ENCODE results near the gene FAM13C. TPM values are rescaled to one million over a fixed set of nuclear protein-coding genes. Genes with fewer than 3 reads are reported as not detected.

Gene FAM13C
- total and polyA plus RNA-seq, 9 of the 15 experiments (the other 6 are each of a cell fraction or from before 2014, with no cell fraction given) = not detected

GRCh38 chr10:59299933-59300332 is 62.4 kb downstream of the FAM13C start:
- ATAC-seq = no peak
- Histone ChIP-seq H3K79me2 (ENCODE audit: control insufficient read depth, insufficient read depth, low read length) (no peaks in the 10 kb centered on the region), H3K27me3 (ENCODE audit: control insufficient read depth in 2 of 2, insufficient read depth in 2 of 2, low read length in 2 of 2) (no peaks in the 10 kb centered on the region), H3K9ac (ENCODE audit: insufficient read depth in 1 of 2, low read depth in 2 of 2, low read length in 2 of 2) (no peak overlapping the region), H3K4me2 (ENCODE audit: insufficient read depth, low read length) (no peak overlapping the region), H4K20me1 (replicated peaks; ENCODE audit: control insufficient read depth, insufficient read depth, low read length) (no peaks in the 10 kb centered on the region), H3K4me3 (no peak overlapping the region), H3K4me1 (replicated peaks in 1 of 2; ENCODE audit: control insufficient read depth in 2 of 2, insufficient read depth in 2 of 2, low read length in 2 of 2) (no peaks in the 10 kb centered on the region), H3K27ac (ENCODE audit: extremely low read depth, low read depth, low read length) (no peak overlapping the region), H3K9me3 (replicated peaks; ENCODE audit: control insufficient read depth, insufficient read depth, low read depth, low read length) (no peaks in the 10 kb centered on the region), H3K9me1 (ENCODE audit: control insufficient read depth, insufficient read depth, low read length) (no peaks in the 10 kb centered on the region), H3K36me3 (ENCODE audit: control insufficient read depth, insufficient read depth, low read length) (no peaks in the 10 kb centered on the region), H2AFZ (ENCODE audit: low read depth, low read length) (no peak overlapping the region)
- in situ Hi-C loops (cut with MboI) (no loop called here), intact Hi-C loops (cut with micrococcal nuclease) (no loop called here)
- DNase-seq (ENCODE audit: extremely low read depth in 1 of 4, low spot score in 3 of 4) = no peak
- POLR2A ChIA-PET = interaction anchor here (1.5 kb wide), 1 partner anchor 14 kb away, joined by 4 read pairs; no protein-coding TSS in a partner anchor
- CTCF ChIA-PET (ENCODE audit: low intra/inter-chr PET ratio) = no interaction called here
- FAIRE-seq = no peak
- WGBS (ENCODE audit: insufficient coverage, low coverage, missing lambda C conversion rate) = 0% methylated on average over 5 of the region's 5 CpGs
- BruUV-seq (replicated peaks) = no TSS peak
- TF ChIP-seq FOXJ2 (tag; IDR thresholded peaks at IDR 0.05) (no peak), JUNB (CRISPR knock-in tag; conservative IDR thresholded peaks at IDR 0.05) (no peak), ZNF217 (CRISPR knock-in tag; IDR thresholded peaks at IDR 0.05) (no peak), FOXP1 (CRISPR knock-in tag; IDR thresholded peaks at IDR 0.05) (no peak), BRF1 (IDR thresholded peaks at IDR 0.05; ENCODE audit: borderline replicate concordance, extremely low read depth, insufficient read length) (no peak), SIN3A (IDR thresholded peaks at IDR 0.05; ENCODE audit: borderline replicate concordance in 2 of 2, control insufficient read depth in 1 of 2, low read depth in 2 of 2, low read length in 2 of 2) (no peak), FOXO4 (CRISPR knock-in tag; IDR thresholded peaks at IDR 0.05) (no peak), RBFOX2 (IDR thresholded peaks at IDR 0.05; ENCODE audit: low read depth, low read length) (no peak)
- TF ChIP-seq, protein P1, sequence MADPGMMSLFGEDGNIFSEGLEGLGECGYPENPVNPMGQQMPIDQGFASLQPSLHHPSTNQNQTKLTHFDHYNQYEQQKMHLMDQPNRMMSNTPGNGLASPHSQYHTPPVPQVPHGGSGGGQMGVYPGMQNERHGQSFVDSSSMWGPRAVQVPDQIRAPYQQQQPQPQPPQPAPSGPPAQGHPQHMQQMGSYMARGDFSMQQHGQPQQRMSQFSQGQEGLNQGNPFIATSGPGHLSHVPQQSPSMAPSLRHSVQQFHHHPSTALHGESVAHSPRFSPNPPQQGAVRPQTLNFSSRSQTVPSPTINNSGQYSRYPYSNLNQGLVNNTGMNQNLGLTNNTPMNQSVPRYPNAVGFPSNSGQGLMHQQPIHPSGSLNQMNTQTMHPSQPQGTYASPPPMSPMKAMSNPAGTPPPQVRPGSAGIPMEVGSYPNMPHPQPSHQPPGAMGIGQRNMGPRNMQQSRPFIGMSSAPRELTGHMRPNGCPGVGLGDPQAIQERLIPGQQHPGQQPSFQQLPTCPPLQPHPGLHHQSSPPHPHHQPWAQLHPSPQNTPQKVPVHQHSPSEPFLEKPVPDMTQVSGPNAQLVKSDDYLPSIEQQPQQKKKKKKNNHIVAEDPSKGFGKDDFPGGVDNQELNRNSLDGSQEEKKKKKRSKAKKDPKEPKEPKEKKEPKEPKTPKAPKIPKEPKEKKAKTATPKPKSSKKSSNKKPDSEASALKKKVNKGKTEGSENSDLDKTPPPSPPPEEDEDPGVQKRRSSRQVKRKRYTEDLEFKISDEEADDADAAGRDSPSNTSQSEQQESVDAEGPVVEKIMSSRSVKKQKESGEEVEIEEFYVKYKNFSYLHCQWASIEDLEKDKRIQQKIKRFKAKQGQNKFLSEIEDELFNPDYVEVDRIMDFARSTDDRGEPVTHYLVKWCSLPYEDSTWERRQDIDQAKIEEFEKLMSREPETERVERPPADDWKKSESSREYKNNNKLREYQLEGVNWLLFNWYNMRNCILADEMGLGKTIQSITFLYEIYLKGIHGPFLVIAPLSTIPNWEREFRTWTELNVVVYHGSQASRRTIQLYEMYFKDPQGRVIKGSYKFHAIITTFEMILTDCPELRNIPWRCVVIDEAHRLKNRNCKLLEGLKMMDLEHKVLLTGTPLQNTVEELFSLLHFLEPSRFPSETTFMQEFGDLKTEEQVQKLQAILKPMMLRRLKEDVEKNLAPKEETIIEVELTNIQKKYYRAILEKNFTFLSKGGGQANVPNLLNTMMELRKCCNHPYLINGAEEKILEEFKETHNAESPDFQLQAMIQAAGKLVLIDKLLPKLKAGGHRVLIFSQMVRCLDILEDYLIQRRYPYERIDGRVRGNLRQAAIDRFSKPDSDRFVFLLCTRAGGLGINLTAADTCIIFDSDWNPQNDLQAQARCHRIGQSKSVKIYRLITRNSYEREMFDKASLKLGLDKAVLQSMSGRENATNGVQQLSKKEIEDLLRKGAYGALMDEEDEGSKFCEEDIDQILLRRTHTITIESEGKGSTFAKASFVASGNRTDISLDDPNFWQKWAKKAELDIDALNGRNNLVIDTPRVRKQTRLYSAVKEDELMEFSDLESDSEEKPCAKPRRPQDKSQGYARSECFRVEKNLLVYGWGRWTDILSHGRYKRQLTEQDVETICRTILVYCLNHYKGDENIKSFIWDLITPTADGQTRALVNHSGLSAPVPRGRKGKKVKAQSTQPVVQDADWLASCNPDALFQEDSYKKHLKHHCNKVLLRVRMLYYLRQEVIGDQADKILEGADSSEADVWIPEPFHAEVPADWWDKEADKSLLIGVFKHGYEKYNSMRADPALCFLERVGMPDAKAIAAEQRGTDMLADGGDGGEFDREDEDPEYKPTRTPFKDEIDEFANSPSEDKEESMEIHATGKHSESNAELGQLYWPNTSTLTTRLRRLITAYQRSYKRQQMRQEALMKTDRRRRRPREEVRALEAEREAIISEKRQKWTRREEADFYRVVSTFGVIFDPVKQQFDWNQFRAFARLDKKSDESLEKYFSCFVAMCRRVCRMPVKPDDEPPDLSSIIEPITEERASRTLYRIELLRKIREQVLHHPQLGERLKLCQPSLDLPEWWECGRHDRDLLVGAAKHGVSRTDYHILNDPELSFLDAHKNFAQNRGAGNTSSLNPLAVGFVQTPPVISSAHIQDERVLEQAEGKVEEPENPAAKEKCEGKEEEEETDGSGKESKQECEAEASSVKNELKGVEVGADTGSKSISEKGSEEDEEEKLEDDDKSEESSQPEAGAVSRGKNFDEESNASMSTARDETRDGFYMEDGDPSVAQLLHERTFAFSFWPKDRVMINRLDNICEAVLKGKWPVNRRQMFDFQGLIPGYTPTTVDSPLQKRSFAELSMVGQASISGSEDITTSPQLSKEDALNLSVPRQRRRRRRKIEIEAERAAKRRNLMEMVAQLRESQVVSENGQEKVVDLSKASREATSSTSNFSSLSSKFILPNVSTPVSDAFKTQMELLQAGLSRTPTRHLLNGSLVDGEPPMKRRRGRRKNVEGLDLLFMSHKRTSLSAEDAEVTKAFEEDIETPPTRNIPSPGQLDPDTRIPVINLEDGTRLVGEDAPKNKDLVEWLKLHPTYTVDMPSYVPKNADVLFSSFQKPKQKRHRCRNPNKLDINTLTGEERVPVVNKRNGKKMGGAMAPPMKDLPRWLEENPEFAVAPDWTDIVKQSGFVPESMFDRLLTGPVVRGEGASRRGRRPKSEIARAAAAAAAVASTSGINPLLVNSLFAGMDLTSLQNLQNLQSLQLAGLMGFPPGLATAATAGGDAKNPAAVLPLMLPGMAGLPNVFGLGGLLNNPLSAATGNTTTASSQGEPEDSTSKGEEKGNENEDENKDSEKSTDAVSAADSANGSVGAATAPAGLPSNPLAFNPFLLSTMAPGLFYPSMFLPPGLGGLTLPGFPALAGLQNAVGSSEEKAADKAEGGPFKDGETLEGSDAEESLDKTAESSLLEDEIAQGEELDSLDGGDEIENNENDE (IDR thresholded peaks at IDR 0.05; ENCODE audit: low read depth, low read length) = no peak
